Vagina (tissue), 2 donors: ENCODE measurements around the gene LPGAT1.

ENCODE experiments used
- CTCF ChIP-seq, 3 experiments: fragments of 450-650 bp in 2 of 3; fragments of 200-600 bp in 1 of 3; sonication (generic) in 1 of 3; IDR thresholded peaks; one replicate each; pipeline ENCODE4 v1.5.1; 2017 to 2019; ENCODE audit warnings: antibody characterized with exemption in 3 of 3, mild to moderate bottlenecking in 2 of 3, moderate library complexity in 2 of 3
- POLR2A ChIP-seq, 2 donors: fragments of 450-650 bp; IDR thresholded peaks; one replicate each; pipeline ENCODE4 v1.6.1; 2017; ENCODE audit warnings: antibody characterized with exemption in 2 of 2, mild to moderate bottlenecking in 2 of 2, moderate library complexity in 2 of 2

GRCh38 chr1:211788626-211789025 is 41.9 kb downstream of the LPGAT1 start:
- TF ChIP-seq POLR2A (IDR thresholded peaks at IDR 0.05) (no peak), CTCF (IDR thresholded peaks at IDR 0.05) (no peak)
